Epidermal melanocyte (primary cell): Measurements from ENCODE around the gene DGCR6L.
"Not testable (repeated sequence)": the region's sequence is repeated elsewhere in the genome, so short reads cannot be mapped to it uniquely, and the experiment has no call there.

Experiments used
- DNase-seq: peaks from one replicate; pipeline ENCODE4 v3.0.0; 2011; ENCODE audit warnings: low spot score; ENCODE audit not compliant: insufficient read length

The DGCR6L gene

DNA sequence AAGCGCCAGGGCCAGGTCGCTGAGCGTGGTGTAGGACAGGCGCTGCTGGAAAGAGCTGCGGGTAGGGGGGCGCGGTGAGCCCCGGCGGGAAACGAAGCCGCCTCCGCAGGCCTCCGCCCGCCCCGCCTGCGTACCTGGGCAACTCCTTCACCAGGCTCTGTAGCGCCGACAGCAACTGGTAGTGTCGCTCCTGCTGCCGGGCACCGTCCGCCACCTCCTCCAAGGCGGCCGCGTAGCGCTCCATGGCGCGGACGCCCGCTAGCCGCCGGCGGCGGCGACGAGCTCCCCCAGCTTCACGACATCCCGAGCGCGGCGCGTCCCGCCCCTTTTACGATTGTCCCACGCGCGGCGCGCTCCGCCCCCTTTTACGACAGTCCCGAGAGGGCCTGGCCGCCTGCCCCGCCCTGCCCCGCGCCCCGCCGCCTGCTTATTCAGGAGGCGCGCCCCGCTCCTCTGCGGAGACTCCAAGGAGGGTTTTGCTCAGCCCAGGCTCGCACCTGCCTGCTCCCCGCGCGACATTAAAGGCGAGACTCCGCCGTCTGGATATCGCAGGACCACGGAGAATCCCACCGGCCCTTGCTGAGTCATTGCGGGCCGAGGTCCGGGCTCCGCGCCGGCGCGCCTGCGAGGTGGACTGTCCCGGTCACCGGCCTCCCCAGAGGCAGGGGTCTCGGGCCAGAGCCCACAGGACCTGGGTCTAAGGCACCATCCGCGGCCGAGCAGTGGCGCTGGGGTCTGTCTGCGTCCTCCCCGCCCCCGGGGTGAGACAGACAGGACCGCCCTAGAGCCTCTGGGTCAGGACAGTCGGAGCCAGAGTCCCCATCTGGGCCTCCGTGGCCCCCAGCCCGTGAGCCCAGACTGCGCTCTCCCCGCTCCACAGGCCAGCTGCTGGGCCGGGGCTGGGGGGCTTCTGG, at the start of gene DGCR6L:
DGCR6L (minus strand) TSS at position 316 of the 914 bp plus-strand sequence; CDS start at position 244, 72 bp downstream.
- DNase-seq = peak; percentile 98

DNA sequence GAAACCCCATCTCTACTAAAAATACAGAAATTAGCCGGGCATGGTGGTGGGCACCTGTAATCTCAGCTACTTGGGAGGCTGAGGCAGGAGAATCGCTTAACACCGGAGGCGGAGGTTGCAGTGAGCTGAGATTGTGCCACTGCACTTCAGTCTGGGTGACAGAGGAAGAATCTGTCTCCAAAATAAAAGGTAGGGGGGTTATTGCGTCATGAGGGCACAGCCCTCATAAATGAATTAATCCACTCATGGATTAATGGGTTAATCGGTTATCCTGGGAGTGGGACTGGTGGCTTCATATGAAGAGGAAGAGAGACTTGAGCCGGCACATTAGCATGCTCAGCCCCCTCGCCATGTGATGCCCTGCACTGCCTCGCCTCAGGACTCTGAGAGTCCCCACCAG, 49.0 kb upstream of the DGCR6L start:
- DNase-seq = not testable (repeated sequence)

DNA sequence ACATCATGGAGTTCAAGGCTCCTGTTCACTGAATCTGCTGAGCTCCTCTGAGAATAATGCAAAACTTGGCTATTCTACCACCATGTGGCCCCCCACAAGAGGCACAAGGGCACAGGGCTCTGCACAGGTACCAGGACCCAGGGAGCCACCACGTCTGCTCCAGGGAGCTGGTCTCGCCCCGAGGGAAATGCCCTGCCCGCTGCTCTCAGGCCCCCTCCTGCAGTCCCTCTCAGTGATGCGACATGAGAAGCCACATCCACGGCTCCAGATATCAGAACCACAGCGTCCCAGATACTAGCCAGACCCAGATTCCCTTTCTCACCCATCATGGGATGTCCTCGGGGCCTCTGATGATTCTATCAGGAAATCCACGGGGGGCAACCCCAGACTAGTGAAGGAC, 47.0 kb upstream of the DGCR6L start:
- not testable (repeated sequence) for DNase-seq

DNA sequence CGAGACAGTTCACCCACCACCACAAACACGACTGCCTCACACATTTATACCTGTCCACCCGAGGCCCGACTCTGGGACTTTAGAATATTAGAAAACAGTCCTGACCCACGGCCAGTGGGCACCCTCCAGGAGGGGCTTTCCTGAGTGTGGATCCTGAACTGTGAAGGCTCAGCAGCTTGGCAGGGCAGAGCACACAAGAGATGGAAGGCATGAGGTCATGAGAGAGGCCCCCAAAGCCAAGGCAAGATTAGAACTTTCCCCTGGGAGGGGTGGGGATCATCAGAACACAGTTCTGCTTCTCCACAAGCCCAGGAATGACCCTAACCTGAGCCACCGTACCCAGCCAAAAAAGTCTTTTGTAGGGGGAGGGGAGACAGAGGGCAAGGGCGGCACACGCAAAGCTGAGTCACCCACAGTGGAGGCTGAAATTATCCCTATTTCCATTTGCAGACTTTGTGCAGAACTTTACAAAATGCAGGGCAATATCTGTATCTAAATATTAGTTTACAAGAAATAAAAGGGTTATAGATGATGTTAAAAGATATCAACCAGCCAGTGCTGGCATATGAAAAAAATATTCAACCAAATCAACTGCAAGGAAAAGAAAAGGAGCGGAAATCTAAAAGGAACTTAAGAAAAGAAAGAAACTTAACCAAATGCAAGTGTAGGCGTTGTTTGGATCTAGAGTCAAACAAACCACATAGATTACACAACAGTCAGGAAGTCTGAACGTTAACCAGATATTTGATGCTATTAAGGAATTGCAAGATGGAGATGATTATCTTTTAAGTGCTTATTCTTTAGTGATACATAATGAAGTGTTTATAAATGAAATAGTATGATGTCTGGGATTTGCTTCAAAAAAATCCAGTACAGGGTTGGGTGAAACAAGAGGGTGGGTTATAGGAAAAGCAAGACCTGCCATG, 44.7 kb upstream of the DGCR6L start:
- DNase-seq = not testable (repeated sequence)

DNA sequence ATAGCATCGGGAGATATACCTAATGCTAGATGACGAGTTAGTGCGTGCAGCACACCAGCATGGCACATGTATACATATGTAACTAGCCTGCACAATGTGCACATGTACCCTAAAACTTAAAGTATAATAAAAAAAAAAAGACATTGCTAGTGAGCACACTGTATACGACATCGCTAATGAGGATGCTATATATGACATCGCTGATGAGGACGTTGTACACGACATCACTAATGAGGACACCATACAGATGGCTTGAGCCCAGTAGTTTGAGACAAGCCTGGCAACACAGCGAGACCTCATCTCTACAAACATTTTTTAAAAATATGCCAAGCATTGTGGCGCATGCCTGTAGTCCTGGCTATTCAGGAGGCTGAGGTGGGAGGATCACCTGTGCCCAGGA, 42.5 kb upstream of the DGCR6L start:
- DNase-seq = not testable (repeated sequence)

DNA sequence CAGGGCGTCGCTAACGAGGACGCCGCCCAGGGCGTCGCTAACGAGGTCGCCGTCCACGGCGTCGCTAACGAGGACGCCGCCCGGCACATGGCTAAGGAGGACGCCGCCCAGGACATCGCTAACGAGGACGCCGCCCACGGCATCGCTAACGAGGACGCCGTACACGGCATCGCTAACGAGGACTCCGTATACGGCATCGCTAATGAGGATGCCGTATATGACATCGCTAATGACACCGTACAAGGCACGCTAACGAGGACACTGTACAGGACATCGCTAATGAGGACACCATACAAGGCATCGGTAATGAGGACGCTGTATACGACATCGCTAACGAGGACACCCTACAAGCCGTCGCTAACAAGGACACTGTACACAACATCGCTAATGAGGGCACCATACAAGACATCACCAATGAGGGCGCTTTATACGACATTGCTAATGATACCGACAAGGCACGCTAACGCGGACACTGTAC, 41.9 kb upstream of the DGCR6L start:
- DNase-seq = not testable (repeated sequence)

DNA sequence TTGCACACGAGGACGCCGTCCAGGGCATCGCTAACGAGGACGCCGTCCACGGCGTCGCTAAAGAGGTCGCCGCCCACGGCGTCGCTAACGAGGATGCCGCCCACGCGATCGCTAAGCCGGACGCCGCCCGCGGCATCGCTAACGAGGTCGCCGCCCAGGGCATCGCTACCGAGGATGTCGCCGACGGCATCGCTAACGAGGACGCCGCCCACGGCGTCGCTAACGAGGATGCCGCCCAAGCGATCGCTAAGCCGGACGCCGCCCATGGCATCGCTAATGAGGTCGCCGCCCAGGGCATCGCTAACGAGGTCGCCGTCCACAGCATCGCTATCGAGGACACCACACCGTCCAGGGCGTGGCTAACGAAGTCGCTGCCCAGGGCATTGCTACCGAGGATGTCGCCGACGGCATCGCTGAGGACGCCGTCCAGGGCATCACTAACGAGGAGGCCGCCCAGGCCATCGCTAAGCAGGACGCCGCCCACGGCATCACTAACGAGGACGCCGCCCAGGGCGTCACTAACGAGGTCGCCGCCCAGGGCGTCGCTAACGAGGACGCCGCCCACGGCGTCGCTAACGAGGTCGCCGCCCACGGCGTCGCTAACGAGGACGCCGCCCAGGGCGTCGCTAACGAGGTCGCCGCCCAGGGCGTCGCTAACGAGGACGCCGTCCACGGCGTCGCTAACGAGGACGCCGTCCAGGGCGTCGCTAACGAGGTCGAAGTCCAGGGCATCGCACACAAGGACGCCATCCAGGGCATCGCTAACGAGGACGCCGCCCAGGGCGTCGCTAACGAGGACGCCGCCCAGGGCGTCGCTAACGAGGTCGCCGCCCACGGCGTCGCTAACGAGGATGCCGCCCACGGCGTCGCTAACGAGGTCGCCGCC, 41.2 kb upstream of the DGCR6L start:
- DNase-seq = not testable (repeated sequence)

DNA sequence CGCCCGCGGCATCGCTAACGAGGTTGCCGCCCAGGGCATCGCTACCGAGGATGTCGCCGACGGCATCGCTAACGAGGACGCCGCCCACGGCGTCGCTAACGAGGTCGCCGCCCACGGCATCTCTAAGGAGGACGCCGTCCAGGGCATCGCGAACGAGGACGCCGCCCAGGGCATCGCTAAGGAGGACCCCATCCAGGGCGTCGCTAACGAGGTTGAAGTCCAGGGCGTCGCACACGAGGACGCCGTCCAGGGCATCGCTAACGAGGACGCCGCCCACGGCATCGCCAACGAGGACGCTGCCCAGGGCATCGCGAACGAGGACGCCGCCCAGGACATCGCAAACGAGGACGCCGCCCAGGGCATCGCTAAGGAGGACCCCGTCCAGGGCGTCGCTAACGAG, 40.4 kb upstream of the DGCR6L start:
- DNase-seq = not testable (repeated sequence)

DNA sequence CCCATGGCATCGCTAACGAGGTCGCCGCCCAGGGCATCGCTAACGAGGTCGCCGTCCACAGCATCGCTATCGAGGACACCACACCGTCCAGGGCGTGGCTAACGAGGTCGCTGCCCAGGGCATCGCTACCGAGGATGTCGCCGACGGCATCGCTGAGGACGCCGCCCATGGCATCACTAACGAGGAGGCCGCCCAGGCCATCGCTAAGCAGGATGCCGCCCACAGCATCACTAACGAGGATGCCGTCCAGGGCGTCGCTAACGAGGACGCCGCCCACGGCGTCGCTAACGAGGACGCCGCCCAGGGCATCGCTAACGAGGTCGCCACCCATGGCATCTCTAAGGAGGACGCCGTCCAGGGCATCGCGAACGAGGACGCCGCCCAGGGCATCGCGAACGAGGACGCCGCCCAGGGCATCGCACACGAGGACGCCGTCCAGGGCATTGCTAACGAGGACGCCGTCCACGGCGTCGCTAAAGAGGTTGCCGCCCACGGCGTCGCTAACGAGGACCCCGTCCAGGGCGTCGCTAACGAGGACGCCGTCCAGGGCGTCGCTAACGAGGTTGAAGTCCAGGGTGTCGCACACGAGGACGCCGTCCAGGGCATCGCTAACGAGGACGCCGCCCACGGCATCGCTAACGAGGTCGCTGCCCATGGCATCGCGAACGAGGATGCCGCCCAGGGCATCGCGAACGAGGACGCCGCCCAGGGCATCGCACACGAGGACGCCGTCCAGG, 38.8 kb upstream of the DGCR6L start:
- not testable (repeated sequence) for DNase-seq

DNA sequence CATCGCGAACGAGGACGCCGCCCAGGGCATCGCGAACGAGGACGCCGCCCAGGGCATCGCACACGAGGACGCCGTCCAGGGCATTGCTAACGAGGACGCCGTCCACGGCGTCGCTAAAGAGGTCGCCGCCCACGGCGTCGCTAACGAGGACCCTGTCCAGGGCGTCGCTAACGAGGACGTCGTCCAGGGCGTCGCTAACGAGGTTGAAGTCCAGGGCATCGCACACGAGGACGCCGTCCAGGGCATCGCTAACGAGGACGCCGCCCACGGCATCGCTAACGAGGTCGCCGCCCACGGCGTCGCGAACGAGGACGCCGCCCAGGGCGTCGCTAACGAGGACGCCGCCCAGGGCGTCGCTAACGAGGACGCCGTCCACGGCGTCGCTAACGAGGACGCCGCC, 38.1 kb upstream of the DGCR6L start:
- not testable (repeated sequence) for DNase-seq

DNA sequence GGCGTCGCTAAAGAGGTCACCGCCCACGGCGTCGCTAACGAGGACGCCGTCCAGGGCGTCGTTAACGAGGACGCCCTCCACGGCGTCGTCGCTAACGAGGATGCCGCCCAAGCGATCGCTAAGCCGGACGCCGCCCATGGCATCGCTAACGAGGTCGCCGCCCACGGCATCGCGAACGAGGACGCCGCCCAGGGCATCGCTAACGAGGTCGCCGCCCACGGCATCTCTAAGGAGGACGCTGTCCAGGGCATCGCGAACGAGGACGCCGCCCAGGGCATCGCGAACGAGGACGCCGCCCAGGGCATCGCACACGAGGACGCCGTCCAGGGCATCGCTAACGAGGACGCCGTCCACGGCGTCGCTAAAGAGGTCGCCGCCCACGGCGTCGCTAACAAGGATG, 37.0 kb upstream of the DGCR6L start:
- not testable (repeated sequence) for DNase-seq

DNA sequence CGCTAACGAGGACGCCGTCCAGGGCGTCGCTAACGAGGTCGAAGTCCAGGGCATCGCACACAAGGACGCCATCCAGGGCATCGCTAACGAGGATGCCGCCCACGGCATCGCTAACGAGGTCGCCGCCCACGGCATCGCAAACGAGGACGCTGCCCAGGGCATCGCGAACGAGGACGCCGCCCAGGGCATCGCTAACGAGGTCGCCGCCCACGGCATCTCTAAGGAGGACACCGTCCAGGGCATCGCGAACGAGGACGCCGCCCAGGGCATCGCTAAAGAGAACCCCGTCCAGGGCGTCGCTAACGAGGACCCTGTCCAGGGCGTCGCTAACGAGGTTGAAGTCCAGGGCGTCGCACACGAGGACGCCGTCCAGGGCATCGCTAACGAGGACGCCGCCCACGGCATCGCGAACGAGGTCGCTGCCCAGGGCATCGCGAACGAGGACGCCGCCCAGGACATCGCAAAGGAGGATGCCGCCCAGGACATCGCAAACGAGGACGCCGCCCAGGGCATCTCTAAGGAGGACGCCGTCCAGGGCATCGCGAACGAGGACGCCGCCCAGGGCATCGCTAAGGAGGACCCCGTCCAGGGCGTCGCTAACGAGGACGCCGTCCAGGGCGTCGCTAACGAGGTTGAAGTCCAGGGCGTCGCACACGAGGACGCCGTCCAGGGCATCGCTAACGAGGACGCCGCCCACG, 36.2 kb upstream of the DGCR6L start:
- not testable (repeated sequence) for DNase-seq

DNA sequence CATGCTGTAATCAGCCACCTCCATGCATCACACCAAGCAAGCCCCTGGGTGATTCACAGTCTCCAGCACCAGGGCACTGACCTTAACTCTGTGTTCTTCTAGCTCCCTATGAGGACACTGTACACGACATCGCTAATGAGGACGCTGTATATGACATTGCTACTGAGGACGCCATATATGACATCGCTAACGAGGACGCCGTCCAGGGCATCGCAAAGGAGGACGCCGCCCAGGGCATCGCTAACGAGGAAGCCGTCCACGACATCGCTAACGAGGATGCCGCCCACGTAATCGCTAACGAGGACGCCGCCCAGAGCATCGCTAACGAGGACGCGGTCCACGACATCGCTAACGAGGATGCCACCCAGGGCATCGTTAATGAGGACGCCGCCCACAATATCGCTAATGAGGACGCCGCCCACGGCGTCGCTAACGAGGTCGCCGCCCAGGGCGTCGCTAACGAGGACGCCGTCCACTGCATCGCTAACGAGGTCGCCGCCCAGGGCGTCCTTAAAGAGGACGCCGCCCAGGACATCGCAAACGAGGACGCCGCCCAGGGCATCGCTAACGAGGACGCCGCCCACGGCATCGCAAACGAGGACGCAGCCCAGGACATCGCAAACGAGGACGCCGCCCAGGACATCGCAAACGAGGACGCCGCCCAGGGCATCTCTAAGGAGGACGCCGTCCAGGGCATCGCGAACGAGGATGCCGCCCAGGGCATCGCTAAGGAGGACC, 34.5 kb upstream of the DGCR6L start:
- no peak for DNase-seq

DNA sequence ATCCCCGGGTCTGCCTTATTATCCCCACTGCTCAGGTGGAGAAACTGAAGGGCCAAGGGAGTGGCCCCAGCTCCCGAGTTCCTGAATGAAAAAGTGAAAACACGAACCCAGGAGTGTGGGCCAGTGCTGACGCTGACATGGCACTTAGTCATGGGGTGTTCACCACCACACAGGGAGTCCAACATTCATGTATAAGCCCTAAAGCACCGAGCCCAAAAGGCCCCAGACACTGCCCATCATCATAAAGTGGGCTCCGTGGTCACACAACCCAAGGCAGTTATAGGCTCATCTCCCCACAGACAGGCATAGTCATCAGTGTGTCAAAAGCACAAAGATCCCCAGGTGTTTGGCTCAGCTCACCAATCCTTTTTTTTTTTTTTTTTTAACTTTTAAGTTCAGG, 32.7 kb upstream of the DGCR6L start:
- DNase-seq = not testable (repeated sequence)

DNA sequence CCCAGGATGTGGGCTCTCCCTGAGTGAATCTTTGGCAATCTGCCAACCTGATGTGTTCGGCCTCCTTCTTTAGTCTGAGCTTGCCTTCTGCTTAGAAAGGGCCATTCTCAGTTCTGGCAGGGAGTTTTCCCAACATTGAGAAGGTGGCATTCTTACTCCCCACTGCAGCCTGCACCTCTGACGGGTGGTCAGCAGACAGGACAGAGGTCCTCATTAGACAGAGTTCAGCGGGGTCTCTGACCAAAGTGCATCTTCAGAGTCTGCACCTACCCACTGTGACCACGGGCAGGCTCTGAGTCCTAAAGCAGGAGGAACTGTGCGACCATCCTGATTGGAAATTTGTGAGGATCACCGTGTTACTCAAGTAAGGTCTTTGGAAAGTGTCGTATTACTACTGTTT, 26.7 kb upstream of the DGCR6L start:
- DNase-seq = not testable (repeated sequence)

DNA sequence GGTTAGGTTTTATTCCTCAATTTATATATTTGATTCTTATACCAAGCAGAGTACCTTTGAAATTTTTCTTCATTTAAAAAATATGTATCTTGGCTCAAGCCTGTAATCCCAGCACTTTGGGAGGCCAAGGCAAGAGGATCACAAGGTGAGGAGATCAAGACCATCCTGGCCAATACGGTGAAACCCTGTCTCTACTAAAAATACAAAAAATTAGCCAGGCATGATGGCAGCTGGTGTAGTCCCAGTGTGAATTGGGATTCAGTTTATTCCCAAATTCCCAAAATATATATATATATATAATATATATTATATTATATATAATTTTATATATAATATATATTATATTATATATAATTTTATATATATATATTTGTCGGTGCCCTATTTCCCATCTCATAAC, 18.4 kb upstream of the DGCR6L start:
- not testable (repeated sequence) for DNase-seq

DNA sequence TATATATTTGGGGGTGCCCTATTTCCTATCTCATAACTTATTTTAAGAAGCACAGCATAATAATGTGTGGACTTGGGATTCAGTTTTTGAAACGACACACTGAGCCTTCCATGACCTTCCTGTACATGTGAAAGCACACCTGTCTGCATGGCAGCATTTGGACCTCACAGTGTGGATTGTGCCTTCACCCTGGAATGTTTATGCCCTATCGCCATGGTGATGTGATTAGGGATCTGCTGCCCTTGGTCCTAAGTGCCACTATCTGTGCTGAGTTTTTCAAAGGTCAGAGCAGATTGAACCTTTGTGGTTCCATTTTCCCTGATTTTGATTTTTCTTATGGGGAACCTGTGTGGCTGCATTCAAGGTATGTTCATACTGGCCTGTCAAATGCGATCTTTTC, 17.9 kb upstream of the DGCR6L start:
- DNase-seq = not testable (repeated sequence)

DNA sequence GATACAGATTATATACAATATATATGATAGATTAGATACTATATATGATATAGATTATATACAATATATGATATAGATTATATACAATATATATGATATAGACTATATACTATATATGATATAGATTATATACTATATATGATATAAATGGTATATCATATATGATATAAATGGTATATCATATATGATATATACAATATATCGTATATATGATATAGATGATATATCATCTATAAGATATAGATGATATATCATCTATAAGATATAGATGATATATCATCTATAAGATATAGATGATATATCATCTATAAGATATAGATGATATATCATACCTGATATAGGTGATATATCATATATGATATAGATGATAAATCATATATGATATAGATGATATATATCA, 16.7 kb upstream of the DGCR6L start:
- DNase-seq = not testable (repeated sequence)

DNA sequence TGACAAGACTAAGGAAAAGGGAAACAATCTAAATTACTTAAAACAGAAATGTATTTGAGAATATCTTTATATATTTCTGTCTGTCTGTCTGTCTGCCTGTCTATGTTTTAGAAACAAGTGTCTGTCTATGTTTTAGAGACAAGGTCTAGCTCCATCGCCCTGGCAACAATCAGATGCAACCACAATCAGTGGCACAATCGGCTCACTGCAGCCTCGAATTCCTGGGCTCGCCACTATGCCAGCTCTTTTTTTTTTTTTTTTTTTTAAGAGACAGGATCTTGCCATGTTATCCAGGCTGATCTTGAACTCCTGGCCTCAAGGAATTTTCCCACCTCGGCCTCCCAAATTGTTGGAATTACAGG, 8.7 kb upstream of the DGCR6L start:
- DNase-seq = not testable (repeated sequence)
